ENCODE results near the gene PNKD.
"Not testable (repeated sequence)": the region's sequence is repeated elsewhere in the genome, so short reads cannot be mapped to it uniquely, and the experiment has no call there.

Gene PNKD

GRCh38 chr2:218272531-218273212 is 2.4 kb downstream of the PNKD start:
- peak; percentile 80 to 85 (median 84) for TF ChIP-seq CTCF (IDR thresholded peaks at IDR 0.05; ENCODE audit: unreplicated experiment in 3 of 3)
- peak overlapping the region in 1 of 3 experiments; percentile 55 for H3K27ac Mint-ChIP-seq
- H3K27me3 Mint-ChIP-seq (ENCODE audit: low read depth): no peaks in the 10 kb centered on the region
- peaks cover 30% of the 10 kb centered on the region for H3K36me3 Mint-ChIP-seq (ENCODE audit: low read depth)
- H3K9me3 Mint-ChIP-seq: no peaks in the 10 kb centered on the region
- H3K4me1 Mint-ChIP-seq: peaks cover 27% of the 10 kb centered on the region
- H3K4me3 Mint-ChIP-seq: peak overlapping the region; percentile 88 to 90 (median 89)

GRCh38 chr2:218273214-218273907 is 3.0 kb downstream of the PNKD start:
- H3K9me3 Mint-ChIP-seq; H3K27ac Mint-ChIP-seq; H3K27me3 Mint-ChIP-seq (ENCODE audit: low read depth): not testable (repeated sequence)
- Mint-ChIP-seq H3K4me1 (peaks cover 27% of the 10 kb centered on the region), H3K4me3 (peak overlapping the region in 1 of 3 experiments; percentile 53), H3K36me3 (ENCODE audit: low read depth) (peaks cover 30% of the 10 kb centered on the region)

- no peak for TF ChIP-seq CTCF (IDR thresholded peaks at IDR 0.05; ENCODE audit: unreplicated experiment in 3 of 3)
- H3K9me3 Mint-ChIP-seq: no peaks in the 10 kb centered on the region
- peaks cover 27% of the 10 kb centered on the region for H3K4me1 Mint-ChIP-seq
- H3K27me3 Mint-ChIP-seq (ENCODE audit: low read depth): no peaks in the 10 kb centered on the region
- H3K4me3 Mint-ChIP-seq: peak overlapping the region in 1 of 3 experiments; percentile 53
- peaks cover 30% of the 10 kb centered on the region for H3K36me3 Mint-ChIP-seq (ENCODE audit: low read depth)
- no peak overlapping the region for H3K27ac Mint-ChIP-seq
Observed at GRCh38 chr2:218273908-218274249, 3.6 kb downstream of the PNKD start.

GRCh38 chr2:218274586-218274985 is 4.3 kb downstream of the PNKD start:
- H3K27ac Mint-ChIP-seq: no peak overlapping the region
- no peak for TF ChIP-seq CTCF (IDR thresholded peaks at IDR 0.05; ENCODE audit: unreplicated experiment in 3 of 3)
- no peaks in the 10 kb centered on the region for H3K9me3 Mint-ChIP-seq
- H3K4me3 Mint-ChIP-seq: no peak overlapping the region
- H3K36me3 Mint-ChIP-seq (ENCODE audit: low read depth): peaks cover 26% of the 10 kb centered on the region
- peaks cover 21% of the 10 kb centered on the region for H3K4me1 Mint-ChIP-seq
- no peaks in the 10 kb centered on the region for H3K27me3 Mint-ChIP-seq (ENCODE audit: low read depth)

GRCh38 chr2:218275371-218276072 is 5.2 kb downstream of the PNKD start:
- no peaks in the 10 kb centered on the region for H3K27me3 Mint-ChIP-seq (ENCODE audit: low read depth)
- H3K4me1 Mint-ChIP-seq: peaks cover 21% of the 10 kb centered on the region
- H3K9me3 Mint-ChIP-seq: no peaks in the 10 kb centered on the region
- H3K4me3 Mint-ChIP-seq: no peak overlapping the region
- peaks cover 26% of the 10 kb centered on the region for H3K36me3 Mint-ChIP-seq (ENCODE audit: low read depth)
- H3K27ac Mint-ChIP-seq: no peak overlapping the region
- TF ChIP-seq CTCF (IDR thresholded peaks at IDR 0.05; ENCODE audit: unreplicated experiment in 3 of 3): no peak

- Mint-ChIP-seq H3K4me1 (peaks cover 13% of the 10 kb centered on the region), H3K27me3 (ENCODE audit: low read depth) (no peaks in the 10 kb centered on the region), H3K4me3 (no peak overlapping the region), H3K36me3 (ENCODE audit: low read depth) (peaks cover 26% of the 10 kb centered on the region), H3K9me3 (no peaks in the 10 kb centered on the region), H3K27ac (no peak overlapping the region)
- TF ChIP-seq CTCF (IDR thresholded peaks at IDR 0.05; ENCODE audit: unreplicated experiment in 3 of 3): no peak
Observed at GRCh38 chr2:218276986-218277755, 6.9 kb downstream of the PNKD start.

Measured in nephron (organoid).